ENCODE results near the gene IPP.

- TF ChIP-seq POLR2AphosphoS5 (IDR thresholded peaks at IDR 0.05) (no peak), POLR2A (IDR thresholded peaks at IDR 0.05) (no peak)
- TF ChIP-seq, protein P1, sequence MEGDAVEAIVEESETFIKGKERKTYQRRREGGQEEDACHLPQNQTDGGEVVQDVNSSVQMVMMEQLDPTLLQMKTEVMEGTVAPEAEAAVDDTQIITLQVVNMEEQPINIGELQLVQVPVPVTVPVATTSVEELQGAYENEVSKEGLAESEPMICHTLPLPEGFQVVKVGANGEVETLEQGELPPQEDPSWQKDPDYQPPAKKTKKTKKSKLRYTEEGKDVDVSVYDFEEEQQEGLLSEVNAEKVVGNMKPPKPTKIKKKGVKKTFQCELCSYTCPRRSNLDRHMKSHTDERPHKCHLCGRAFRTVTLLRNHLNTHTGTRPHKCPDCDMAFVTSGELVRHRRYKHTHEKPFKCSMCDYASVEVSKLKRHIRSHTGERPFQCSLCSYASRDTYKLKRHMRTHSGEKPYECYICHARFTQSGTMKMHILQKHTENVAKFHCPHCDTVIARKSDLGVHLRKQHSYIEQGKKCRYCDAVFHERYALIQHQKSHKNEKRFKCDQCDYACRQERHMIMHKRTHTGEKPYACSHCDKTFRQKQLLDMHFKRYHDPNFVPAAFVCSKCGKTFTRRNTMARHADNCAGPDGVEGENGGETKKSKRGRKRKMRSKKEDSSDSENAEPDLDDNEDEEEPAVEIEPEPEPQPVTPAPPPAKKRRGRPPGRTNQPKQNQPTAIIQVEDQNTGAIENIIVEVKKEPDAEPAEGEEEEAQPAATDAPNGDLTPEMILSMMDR (IDR thresholded peaks at IDR 0.05): no peak
Measured at GRCh38 chr1:45682942-45683341, 67.5 kb downstream of the IPP start.

Measured in breast epithelium (tissue), 3 donors.